T47D (cell line): ENCODE results near the gene ZRSR2.

Source experiments
- DNase-seq, 2 experiments: peaks; one replicate each; pipeline versions ENCODE4 v3.0.0 to v3.0.0-alpha.2; 2011 to 2012; ENCODE audit warnings: low read depth in 1 of 2, low spot score in 1 of 2
- JUND ChIP-seq: IDR thresholded peaks from 2 replicates; pipeline ENCODE4 v1.6.1; 2012; ENCODE audit warnings: low read depth
- in situ Hi-C: cut with HindIII; loops from 2 replicates; pipeline ENCODE4 v1.10.0; 2016; ENCODE audit warnings: low sequenced_read_pairs, low pct_unique_long_range_greater_than_20kb

Gene ZRSR2

DNA sequence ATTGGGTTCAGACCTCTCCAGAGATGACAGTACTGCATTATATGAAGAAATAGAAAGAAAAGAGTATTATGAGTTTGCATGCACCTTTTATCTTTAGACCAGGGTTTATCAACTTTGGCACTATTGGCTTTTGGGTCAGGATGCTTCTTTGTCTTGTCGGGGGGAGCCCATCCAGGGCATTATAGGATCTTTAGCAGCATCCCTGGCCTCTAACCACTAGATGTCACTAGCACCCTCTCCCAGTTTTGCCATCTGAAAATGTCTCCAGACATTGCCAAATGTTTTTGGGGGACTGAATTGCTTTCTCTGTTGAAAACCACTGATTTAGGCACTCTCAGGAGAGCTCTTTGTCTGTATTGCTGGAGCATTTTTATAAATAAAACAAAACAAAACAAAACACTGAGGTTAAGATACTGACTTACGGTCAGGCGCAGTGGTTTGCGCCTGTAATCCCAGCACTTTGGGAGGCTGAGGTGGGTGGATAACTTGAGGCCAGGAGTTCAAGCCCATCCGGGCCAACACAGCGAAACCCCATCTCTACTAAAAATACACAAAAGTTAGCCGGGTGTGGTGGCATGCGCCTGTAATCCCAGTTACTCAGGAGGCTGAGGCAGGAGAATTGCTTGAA, 28.6 kb upstream of the ZRSR2 start:
- in situ Hi-C loops, result no loop called here
- DNase-seq, result peak; percentile 16 to 51
- no peak for TF ChIP-seq JUND

DNA sequence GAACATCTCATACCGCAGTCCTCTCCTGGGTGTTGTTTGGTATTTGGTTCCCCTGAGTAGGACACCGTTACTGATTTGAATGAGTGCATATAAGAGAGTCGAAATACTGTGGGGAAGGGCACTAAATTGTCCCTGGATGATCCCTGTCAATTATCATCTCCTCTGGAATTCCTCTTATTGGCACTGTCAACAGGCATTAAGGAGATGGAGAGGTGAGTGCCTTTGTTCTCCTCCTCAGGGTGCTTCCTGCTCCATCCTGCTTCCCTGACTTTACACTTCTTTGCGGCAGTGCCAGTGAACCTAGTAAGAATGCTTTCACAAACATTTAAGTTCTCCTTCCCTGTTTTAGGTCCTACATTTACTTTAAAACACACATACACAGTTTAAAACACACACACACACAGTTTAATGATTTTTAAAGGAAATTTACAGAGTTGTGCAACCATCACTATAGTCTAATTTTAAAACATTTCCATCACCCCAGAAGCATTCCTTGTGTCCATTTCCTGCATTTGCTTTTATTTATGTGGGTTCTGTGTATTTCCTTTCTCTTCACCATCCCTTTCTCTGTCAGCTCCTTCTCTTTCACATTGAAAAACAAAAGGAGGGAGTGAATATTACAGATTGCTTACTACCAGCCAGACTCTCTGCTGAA, 20.9 kb upstream of the ZRSR2 start:
- DNase-seq, result no peak
- no peak for TF ChIP-seq JUND
- in situ Hi-C loops, result no loop called here

GRCh38 chrX:15781961-15782699, 8.2 kb upstream of the ZRSR2 start:
- no peak for DNase-seq
- TF ChIP-seq JUND, result no peak
- in situ Hi-C loops, result no loop called here

DNA sequence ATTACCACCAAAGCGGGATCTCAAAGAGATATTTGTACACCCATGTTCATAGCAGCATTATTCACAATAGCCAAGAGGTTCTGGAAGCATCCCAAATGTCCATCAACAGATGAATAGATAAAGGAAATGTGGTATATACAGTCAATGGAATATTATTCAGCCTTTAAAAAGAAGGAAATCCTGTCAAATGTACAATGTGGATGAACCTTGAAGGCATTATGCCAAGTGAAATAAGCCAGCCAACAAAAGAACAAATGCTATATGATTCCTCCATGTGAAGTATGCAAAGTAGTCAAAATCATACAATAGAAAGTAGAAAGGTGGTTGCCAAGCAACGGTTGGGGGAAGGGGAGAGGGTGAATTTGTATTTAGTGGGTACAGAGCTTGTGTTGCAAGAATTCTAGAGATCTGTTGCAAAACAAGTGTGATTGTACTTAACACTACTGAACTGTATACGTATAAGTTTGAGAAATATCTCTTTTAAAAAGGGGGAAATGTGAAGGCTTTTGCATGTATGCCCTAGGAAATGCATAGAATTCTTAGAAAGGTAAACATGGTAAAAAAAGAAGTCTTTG, 5.0 kb upstream of the ZRSR2 start:
- no peak for TF ChIP-seq JUND
- in situ Hi-C loops, result no loop called here

GRCh38 chrX:15786915-15787314, 3.4 kb upstream of the ZRSR2 start:
- DNase-seq, result no peak
- in situ Hi-C loops, result no loop called here
- no peak for TF ChIP-seq JUND

More for the DNA sequence above, 5.0 kb upstream of the ZRSR2 start:
- no peak for DNase-seq

DNA sequence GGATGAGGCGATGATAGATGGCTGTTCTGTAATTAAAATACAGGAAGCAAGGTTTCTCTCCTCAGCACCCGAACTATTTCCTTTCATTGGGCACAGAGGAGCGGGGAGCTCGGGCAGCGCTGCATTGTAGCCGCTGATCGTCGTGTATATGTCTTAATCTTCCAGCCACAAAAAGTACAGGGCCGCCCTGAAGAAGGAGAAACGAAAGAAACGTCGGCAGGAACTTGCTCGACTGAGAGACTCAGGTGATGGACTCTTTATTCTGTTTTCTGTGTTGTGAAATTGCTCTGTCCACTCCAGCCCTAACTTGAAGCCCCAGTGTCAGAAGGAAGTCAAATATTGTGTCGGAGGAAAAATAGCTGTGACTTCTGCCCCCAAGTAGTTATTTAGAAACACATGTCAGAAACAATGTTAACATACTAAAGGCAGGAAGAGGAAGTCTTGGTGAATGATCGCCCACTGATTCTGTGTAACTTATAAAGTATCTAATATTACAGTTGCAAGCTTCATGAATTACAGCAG, 546 bp downstream of the ZRSR2 start:
- DNase-seq, result no peak

DNA sequence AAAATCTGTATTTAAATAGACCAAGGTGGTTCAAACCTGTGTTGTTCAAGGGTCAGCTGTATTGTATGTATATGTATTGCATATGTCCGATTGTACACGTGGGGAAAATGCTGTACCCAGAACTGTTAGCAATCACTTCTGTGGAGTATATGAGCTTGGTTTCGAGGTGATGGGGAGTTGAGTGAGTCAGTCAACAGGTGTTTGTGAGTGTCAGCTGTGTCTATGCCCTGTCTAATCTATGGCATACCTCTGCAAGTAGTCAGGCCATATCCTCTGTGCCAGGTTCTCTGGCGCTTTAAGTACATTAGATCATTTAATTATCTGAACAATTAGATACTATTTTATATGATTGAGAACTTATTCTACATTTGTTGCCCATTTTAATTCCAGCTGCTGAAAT, 7.4 kb downstream of the ZRSR2 start:
- no peak for DNase-seq
- in situ Hi-C loops, result no loop called here
- no peak for TF ChIP-seq JUND

More for the DNA sequence above, 546 bp downstream of the ZRSR2 start:
- in situ Hi-C loops, result no loop called here
- no peak for TF ChIP-seq JUND

DNA sequence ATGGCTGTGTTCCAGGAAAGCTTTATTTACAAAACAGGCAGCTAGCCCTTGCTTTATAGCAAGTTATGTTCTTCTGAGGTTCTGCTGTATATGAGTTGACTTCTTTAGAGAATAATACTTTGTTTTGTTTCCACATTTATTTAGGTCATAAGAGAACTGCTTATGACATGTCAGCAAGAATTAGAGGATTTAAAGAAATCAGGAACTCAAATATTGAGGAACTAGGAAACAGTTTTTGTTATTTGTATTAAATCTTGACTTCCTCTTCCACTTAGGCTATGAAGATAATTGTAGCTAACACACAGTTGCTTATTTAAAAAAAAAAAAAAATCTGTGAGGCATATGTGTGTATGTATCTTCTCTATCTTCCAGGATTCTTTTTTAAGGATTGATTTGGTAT, 14.3 kb downstream of the ZRSR2 start:
- in situ Hi-C loops, result no loop called here
- no peak for DNase-seq
- TF ChIP-seq JUND, result no peak

GRCh38 chrX:15808254-15808653, 18.0 kb downstream of the ZRSR2 start:
- DNase-seq, result no peak
- TF ChIP-seq JUND, result no peak
- in situ Hi-C loops, result no loop called here

DNA sequence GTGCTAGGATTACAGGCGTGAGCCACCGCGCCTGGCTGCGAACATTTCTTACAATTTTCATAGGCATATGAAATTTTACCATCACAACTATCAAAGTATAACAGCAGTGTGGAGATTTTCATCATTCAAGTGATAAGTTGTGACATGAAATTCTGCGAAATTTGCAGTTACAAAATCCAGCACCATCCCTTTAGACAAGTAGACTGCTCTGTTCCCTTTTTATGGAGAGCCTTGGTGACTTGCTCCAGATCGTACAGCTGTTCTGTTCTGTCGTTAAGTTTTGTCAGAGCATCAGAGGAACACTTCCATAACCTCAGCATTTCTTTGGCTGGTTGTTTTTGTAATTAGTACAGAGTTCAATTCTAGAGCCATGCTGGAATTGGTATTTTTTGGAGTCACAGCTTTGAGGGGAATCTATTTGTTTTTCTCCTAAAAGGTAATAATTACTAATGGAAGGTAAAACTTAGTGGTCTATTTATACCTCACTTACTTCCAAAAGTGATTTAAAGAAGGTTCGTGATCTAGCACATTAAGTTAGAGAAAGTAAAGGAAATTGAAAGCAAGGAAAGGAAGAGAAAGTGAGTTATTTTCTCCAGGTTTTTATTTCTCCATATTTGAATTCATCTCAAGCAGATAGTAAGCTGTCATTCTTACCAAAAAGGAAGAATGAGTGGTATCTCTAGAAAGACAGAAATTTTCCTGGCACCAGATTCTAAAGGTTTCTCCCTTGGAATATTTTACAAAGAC, 22.1 kb downstream of the ZRSR2 start:
- no peak for TF ChIP-seq JUND
- no peak for DNase-seq
- in situ Hi-C loops, result no loop called here

GRCh38 chrX:15813416-15813815, 23.1 kb downstream of the ZRSR2 start:
- no peak for DNase-seq
- TF ChIP-seq JUND, result no peak
- in situ Hi-C loops, result no loop called here

DNA sequence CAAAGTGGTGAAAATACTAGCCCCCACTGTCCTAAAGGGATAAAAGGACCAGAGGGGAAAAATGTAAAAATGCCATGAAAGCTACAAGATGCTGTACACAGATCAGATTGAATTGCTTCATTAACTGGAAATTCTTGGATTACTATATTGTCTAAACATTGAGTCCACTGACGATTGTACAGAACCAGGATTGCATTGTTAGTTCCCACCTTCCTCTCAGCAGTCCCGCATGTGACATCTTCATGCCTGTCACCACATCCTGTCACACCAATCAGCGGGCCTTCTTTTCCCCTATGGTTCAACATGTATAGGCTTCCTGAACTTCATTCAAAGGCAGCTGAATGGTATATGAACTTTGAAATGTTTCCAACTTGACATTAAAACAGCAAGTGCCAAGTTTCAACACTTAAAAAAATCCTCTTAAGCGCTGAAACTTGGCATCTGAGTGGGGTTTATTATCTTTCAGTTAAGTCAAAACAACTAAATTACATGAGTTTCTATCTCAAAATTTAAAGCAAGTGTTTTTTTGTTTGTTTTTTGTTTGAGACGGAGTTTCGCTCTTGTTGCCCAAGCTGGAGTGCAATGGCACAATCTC, 24.6 kb downstream of the ZRSR2 start:
- no peak for DNase-seq
- in situ Hi-C loops, result no loop called here
- TF ChIP-seq JUND, result no peak
